GM13976 (cell line): ENCODE results near the gene POFUT2.

Source experiments
- DNase-seq: peaks from one replicate; pipeline ENCODE4 v3.0.0; 2012; ENCODE audit warnings: low spot score
- in situ Hi-C: fragments of 300-500 bp; cut with MboI; formaldehyde crosslinking; loops from one replicate; pipeline ENCODE4 v1.12.0; 2022; ENCODE audit warnings: low sequenced_read_pairs, mixed read lengths, inconsistent platforms; ENCODE audit not compliant: unreplicated experiment
- TF ChIP-seq, protein P1 (sequence below): IDR thresholded peaks from 2 replicates; pipeline ENCODE4 v1.5.1; 2012; ENCODE audit warnings: borderline replicate concordance, mild to moderate bottlenecking; ENCODE audit not compliant: insufficient read depth; ENCODE audit errors: extremely low read depth, missing control alignments, control extremely low read depth

Gene POFUT2

DNA sequence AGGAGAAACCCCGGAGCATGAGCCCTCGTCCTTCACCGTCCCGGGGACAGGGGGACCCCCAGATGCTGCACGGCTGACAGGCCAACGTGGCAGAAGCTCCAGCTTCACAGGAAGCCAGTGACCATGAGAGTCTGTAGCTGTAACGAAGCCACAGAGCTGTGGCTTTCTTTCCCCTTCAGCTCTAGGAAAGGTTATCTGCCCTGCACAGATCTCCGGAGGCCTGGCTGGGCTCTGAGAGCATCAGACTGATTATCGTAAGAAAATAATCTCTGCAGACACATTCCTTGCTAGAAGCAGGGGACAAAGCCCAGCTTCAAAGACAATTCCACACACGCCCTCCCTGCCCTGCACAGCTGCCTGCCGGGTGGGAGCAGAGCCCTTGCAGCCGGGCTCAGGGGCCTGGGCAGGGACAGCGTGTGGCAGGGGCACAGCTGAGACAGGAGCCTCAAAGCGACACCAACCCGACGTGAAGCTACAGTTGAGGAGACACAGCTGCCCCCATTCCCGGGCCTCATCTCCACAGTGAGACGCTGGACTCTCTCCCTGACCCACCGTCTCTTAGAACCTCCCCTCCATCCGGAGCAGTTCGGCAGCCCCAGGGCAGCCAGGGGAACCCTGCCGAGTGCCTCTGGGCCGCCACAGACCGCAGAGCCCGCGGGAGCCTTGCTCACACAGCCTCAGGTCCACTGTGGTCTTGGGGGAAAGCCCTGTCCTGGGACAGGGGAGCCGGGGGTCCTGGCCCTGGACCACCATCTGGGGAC lies 30.6 kb downstream of the POFUT2 start:
- in situ Hi-C loops, result no loop called here
- DNase-seq, result no peak
- TF ChIP-seq, protein P1, sequence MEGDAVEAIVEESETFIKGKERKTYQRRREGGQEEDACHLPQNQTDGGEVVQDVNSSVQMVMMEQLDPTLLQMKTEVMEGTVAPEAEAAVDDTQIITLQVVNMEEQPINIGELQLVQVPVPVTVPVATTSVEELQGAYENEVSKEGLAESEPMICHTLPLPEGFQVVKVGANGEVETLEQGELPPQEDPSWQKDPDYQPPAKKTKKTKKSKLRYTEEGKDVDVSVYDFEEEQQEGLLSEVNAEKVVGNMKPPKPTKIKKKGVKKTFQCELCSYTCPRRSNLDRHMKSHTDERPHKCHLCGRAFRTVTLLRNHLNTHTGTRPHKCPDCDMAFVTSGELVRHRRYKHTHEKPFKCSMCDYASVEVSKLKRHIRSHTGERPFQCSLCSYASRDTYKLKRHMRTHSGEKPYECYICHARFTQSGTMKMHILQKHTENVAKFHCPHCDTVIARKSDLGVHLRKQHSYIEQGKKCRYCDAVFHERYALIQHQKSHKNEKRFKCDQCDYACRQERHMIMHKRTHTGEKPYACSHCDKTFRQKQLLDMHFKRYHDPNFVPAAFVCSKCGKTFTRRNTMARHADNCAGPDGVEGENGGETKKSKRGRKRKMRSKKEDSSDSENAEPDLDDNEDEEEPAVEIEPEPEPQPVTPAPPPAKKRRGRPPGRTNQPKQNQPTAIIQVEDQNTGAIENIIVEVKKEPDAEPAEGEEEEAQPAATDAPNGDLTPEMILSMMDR, result no peak

DNA sequence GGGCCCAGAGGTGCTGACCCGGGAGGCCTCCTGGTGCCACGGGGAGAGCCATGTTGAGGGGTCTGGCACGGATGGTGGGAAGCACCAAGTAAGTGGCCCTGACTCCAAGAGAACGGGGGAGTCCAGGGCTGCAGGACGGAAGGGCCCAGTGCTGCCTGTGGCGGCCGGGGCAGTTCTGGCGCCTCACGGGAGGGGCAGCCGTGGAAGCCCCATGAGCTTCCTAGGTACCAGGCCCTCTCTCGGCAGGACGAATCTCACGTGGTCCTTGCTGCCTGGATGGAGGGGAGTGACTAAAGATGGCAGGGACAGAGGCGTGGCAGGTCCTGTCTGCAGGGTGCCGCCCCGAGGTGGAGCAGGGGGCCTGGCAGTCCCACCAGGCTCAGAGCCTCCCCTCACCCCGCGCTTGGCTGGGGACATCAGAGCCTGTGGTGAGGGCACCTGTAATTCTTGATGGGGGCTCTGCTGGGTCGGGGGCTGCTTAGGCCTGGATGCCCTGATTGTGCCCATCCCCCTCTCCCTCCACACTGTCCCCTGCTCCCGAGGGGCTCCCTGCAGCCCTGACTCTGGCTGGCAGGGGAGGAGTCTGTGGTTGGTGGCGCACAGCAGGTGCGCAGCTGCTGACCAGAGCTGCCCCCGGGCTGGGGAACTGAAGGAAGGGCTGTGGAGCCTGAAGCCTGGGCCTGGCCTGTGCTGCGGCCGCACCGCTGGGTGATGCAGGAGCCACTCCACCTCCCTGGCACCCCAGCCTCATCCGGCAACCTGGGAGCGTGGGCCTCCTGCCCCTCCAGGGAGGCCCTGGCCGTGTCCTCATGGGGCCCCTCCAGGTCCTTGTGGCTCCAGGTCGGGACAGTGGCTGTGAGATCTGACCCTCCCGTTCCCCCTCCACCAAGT lies 31.4 kb downstream of the POFUT2 start:
- no peak for DNase-seq
- in situ Hi-C loops, result no loop called here
- TF ChIP-seq, protein P1, result no peak

GRCh38 chr21:45255381-45256020 lies 32.2 kb downstream of the POFUT2 start:
- TF ChIP-seq, protein P1, result no peak
- in situ Hi-C loops, result no loop called here
- no peak for DNase-seq

GRCh38 chr21:45254460-45254930 lies 33.2 kb downstream of the POFUT2 start:
- TF ChIP-seq, protein P1, result no peak
- no peak for DNase-seq
- in situ Hi-C loops, result no loop called here

DNA sequence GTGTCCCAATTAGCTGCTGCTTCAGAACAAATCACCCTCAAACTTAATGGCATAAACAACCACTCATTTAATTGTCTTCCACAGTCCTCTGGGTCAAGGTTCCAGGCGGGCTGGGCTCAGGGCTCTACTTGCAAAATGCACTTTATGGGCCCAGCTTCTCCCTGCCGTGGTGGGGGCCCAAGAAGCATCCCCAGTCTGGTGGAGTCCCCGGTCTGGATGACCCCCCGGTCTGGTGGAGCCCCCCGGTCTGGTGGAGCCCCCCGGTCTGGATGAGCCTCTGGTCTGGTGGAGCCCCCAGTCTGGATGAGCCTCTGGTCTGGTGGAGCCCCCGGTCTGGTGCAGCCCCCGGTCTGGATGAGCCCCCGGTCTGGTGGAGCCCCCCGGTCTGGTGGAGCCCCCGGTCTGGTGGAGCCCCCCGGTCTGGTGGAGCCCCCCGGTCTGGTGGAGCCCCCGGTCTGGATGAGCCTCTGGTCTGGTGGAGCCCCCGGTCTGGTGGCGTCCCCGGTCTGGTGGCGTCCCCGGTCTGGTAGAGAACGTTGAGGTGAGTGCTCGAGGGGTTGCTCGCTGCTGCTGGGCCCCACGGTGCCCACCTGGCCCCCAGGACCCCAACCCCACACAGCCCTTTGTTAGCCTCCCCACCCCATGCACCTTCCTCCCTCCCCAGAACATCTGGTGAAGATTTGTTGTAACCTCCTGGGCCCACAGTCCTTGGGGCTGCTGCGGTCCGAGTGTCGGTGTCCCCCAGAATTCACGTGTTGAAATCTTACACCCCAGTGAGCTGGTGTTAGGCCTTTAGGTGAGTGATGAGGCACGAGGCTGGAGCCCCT lies 33.8 kb downstream of the POFUT2 start:
- TF ChIP-seq, protein P1, result no peak
- no peak for DNase-seq
- in situ Hi-C loops, result no loop called here
